Nephron progenitor cell (in vitro differentiated cells): ENCODE data around the gene CREBBP.

Experiments used
- DNase-seq: peaks from one replicate; pipeline ENCODE4 v3.0.0; 2021
- H3K27ac Mint-ChIP-seq: 2 replicates; pipeline ENCODE4 v1.8.0; 2021; ENCODE audit warnings: mild to moderate bottlenecking, moderate library complexity, mixed read lengths
- H3K27me3 Mint-ChIP-seq: 2 replicates; pipeline ENCODE4 v1.8.0; 2021; ENCODE audit warnings: mild to moderate bottlenecking, low read depth, mixed read lengths; ENCODE audit not compliant: poor library complexity
- H3K36me3 Mint-ChIP-seq: 2 replicates; pipeline ENCODE4 v1.8.0; 2021; ENCODE audit warnings: low read depth, mixed read lengths
- H3K4me1 Mint-ChIP-seq: 2 replicates; pipeline ENCODE4 v1.8.0; 2021; ENCODE audit warnings: mixed read lengths
- H3K4me3 Mint-ChIP-seq: 2 replicates; pipeline ENCODE4 v1.8.0; 2021; ENCODE audit warnings: mild to moderate bottlenecking, moderate library complexity, mixed read lengths
- H3K9me3 Mint-ChIP-seq: 2 replicates; pipeline ENCODE4 v1.8.0; 2021; ENCODE audit warnings: mild to moderate bottlenecking, moderate library complexity, mixed read lengths
- TF ChIP-seq, protein P1 (sequence below): fragments of 200-600 bp; sonication (generic); IDR thresholded peaks from 2 replicates; pipeline ENCODE4 v1.5.0; 2021; ENCODE audit warnings: antibody characterized with exemption

CREBBP gene

DNA sequence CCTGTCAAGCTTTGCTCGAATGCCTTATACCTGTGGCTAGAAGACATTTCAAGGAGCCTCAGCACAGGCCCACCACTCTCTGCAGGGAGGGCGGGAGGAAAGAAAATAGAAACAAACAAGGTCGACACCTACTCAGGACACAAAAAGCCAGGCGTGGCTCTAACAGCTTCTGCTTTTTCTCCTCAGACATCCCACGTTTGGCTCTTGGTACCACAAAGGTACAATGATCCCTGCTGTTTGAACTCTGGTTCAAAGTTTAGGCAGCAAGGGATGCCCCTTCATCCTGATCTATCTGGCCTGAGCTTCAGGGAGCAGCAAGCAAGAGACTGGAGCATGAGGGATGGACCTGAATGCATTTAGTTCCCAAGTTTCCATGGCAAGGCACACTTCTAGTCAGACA is 57.1 kb downstream of the CREBBP start:
- no peak for DNase-seq
- H3K9me3 Mint-ChIP-seq = no peaks in the 10 kb centered on the region
- H3K27me3 Mint-ChIP-seq = peaks cover 5% of the 10 kb centered on the region
- H3K27ac Mint-ChIP-seq = peak overlapping the region; percentile 93
- no peak overlapping the region for H3K4me3 Mint-ChIP-seq
- peaks cover 61% of the 10 kb centered on the region for H3K4me1 Mint-ChIP-seq
- TF ChIP-seq, protein P1, sequence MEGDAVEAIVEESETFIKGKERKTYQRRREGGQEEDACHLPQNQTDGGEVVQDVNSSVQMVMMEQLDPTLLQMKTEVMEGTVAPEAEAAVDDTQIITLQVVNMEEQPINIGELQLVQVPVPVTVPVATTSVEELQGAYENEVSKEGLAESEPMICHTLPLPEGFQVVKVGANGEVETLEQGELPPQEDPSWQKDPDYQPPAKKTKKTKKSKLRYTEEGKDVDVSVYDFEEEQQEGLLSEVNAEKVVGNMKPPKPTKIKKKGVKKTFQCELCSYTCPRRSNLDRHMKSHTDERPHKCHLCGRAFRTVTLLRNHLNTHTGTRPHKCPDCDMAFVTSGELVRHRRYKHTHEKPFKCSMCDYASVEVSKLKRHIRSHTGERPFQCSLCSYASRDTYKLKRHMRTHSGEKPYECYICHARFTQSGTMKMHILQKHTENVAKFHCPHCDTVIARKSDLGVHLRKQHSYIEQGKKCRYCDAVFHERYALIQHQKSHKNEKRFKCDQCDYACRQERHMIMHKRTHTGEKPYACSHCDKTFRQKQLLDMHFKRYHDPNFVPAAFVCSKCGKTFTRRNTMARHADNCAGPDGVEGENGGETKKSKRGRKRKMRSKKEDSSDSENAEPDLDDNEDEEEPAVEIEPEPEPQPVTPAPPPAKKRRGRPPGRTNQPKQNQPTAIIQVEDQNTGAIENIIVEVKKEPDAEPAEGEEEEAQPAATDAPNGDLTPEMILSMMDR = no peak
- peaks cover 6% of the 10 kb centered on the region for H3K36me3 Mint-ChIP-seq

DNA sequence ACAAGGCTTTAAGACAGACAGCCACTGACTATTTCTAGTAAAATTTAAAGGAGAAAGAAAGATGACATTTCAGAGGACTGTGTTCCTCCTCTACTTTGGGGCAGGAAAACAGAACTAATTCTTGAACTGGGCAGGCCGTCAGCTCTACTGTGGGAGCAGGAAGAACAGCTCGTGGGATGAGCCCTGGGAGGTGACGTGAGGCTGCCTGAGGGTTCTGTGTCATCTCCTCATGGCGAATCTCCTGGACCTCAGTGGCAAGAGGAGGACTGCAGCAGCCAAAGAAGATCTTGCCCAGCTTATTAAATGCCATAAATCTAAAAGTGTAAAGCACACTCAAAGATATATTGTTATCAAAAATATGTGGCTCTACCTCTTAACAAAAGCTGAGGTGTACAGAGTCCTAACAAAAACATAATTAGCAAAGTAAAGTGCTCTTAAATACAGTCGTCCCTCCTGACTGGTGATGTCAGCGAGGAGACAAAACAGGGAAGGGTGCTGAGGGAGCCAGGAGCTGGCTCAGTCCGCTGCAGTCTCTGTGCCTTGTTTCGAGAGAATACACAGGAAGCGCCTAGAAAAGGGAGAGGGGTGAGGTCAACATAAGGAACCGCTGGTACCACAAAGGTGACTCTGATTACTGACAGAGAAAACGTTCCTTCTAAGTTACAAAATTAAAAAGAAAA is 58.0 kb downstream of the CREBBP start:
- Mint-ChIP-seq H3K4me3 (peak overlapping the region; percentile 11), H3K36me3 (peaks cover 5% of the 10 kb centered on the region), H3K9me3 (no peaks in the 10 kb centered on the region), H3K4me1 (peaks cover 62% of the 10 kb centered on the region), H3K27ac (peak overlapping the region; percentile 49), H3K27me3 (peaks cover 4% of the 10 kb centered on the region)
- TF ChIP-seq, protein P1 = no peak
- DNase-seq = no peak

DNA sequence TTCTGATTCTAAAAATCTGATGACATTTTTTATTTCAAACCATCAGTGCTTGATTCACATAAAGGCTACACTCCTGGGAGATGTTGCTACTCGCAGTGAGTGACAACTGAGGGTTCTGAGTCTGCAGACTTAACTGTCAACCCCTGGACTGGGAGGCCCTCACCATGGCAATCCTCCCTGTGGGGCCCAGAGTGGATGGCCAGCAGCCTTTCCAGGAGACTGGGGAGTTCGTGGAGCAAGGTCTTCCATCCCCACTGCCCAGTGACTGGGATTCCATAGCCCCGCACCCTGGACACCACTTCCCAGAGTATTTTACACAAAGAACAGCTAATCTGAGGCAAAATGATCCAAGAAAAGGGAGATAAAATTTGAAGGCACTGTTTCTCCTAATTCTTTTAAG is 59.3 kb downstream of the CREBBP start:
- peak overlapping the region; percentile 75 for H3K27ac Mint-ChIP-seq

DNA sequence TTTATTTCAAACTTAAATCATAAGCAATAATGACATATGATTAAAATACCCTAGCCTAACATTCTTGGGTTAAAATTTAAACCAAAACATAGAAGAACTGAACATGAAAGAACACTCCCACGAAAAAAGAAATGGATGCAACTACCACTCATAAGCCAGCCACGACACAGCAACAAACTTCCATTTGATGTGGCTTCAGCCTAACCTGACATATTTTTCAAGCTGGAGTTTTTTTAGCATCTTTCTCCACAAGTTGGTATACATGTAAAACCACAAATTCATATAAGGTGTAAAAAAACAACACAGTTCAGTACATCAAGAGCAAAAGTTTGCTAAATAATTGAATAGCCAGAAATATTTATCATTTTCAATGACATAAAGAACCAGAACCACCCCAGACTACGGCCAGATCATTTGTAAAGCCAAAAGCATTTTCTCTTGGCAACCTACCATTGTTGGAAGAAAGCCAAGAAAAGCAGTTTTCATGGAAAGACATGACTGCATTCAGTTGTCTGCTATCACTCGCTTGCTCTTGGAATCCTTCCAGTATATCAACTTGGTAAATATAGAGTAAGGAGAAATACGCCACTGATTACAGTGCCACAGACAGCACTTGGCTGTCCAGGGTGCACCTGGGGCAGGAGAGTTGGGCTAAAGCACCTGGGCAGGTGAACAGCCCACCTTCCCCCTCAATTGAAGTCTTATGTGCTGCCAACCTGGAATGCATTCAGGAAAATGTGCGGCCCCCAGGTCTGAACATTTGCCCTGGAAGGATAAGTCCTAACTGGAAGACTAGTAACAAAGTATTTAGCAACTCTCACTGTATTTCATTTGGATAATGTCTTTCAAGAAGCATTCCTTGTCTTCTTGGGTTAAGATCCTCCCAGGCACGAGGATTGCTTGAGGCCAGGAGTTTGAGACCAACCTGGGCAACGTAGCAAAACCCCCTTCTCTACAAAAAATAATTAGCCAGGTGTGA is 60.5 kb downstream of the CREBBP start:
- no peak for DNase-seq
- Mint-ChIP-seq H3K27me3 (peaks cover 3% of the 10 kb centered on the region), H3K9me3 (no peaks in the 10 kb centered on the region), H3K4me1 (peaks cover 55% of the 10 kb centered on the region), H3K27ac (peak overlapping the region; percentile 37), H3K36me3 (peaks cover 5% of the 10 kb centered on the region), H3K4me3 (no peak overlapping the region)
- TF ChIP-seq, protein P1 = no peak

More for the DNA sequence above, 59.3 kb downstream of the CREBBP start:
- Mint-ChIP-seq H3K4me3 (no peak overlapping the region), H3K27me3 (peaks cover 3% of the 10 kb centered on the region), H3K9me3 (no peaks in the 10 kb centered on the region), H3K4me1 (peaks cover 65% of the 10 kb centered on the region), H3K36me3 (peaks cover 5% of the 10 kb centered on the region)
- TF ChIP-seq, protein P1 = no peak
- DNase-seq = no peak

DNA sequence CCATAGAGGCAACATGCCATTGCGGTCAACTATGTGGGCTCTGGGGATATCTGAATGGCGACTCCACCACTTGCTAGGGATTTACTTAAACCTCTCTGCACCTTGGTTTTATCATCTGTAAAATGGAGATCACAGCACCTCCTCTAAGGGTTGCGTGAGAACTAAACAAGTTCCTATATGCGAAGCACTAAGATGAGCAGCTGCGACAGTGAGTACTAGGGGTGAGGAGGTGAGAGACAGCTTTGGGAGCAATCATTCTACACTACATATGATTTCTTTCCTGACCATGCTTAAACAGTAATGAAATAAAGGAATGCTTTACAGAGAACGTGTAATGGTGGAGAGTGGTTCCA is 61.4 kb downstream of the CREBBP start:
- Mint-ChIP-seq H3K36me3 (peaks cover 5% of the 10 kb centered on the region), H3K4me3 (no peak overlapping the region), H3K9me3 (no peaks in the 10 kb centered on the region), H3K27me3 (peaks cover 3% of the 10 kb centered on the region), H3K4me1 (peaks cover 47% of the 10 kb centered on the region), H3K27ac (peak overlapping the region; percentile 43)
- DNase-seq = no peak
- TF ChIP-seq, protein P1 = no peak
